ENCODE data around the gene CREB3L2.

- TF ChIP-seq CTCF (conservative IDR thresholded peaks at IDR 0.05; ENCODE audit: low read depth, low read length) (no peak), EZH2 (IDR thresholded peaks at IDR 0.05; ENCODE audit: low read length, unreplicated experiment) (no peak), EZH2phosphoT487 (IDR thresholded peaks at IDR 0.05; ENCODE audit: borderline replicate concordance, low read length) (no peak)
Observed at GRCh38 chr7:137951700-137952425, 50.0 kb downstream of the CREB3L2 start.

Data from PC-3 (cell line).